Body of pancreas (tissue), 4 donors: ENCODE data around the gene IL3.

Source experiments
- POLR2A ChIP-seq, 3 donors: fragments of 450-650 bp; IDR thresholded peaks; one replicate each; pipeline ENCODE4 v1.6.1; 2016; ENCODE audit warnings: antibody characterized with exemption in 3 of 3, mild to moderate bottlenecking in 2 of 3
- TF ChIP-seq, protein P1 (sequence below), 7 experiments: fragments of 450-650 bp in 4 of 7; fragments of 200-600 bp in 3 of 7; sonication (generic) in 3 of 7; IDR thresholded peaks; one replicate each; pipeline ENCODE4 v1.5.1; 2016 to 2019; ENCODE audit warnings: antibody characterized with exemption in 7 of 7

- TF ChIP-seq, protein P1, sequence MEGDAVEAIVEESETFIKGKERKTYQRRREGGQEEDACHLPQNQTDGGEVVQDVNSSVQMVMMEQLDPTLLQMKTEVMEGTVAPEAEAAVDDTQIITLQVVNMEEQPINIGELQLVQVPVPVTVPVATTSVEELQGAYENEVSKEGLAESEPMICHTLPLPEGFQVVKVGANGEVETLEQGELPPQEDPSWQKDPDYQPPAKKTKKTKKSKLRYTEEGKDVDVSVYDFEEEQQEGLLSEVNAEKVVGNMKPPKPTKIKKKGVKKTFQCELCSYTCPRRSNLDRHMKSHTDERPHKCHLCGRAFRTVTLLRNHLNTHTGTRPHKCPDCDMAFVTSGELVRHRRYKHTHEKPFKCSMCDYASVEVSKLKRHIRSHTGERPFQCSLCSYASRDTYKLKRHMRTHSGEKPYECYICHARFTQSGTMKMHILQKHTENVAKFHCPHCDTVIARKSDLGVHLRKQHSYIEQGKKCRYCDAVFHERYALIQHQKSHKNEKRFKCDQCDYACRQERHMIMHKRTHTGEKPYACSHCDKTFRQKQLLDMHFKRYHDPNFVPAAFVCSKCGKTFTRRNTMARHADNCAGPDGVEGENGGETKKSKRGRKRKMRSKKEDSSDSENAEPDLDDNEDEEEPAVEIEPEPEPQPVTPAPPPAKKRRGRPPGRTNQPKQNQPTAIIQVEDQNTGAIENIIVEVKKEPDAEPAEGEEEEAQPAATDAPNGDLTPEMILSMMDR (IDR thresholded peaks at IDR 0.05): no peak
- TF ChIP-seq POLR2A (IDR thresholded peaks at IDR 0.05): no peak
Observed at GRCh38 chr5:132085686-132086085, 25.2 kb downstream of the IL3 start.
